IMR-90 (cell line): ENCODE data around the gene ZNF565. TPM values are rescaled to one million over a fixed set of nuclear protein-coding genes. Genes with fewer than 3 reads are reported as not detected.

Source experiments
- ATAC-seq: fragments of 200-7000 bp; cut with Tn5 transposase; 2 replicates; pipeline ENCODE4 v1.9.1; 2020; ENCODE audit warnings: low read depth, mild to moderate bottlenecking, moderate library complexity
- BruUV-seq: library from RNA; stranded (reverse); fragments of 400-500 nt; replicated peaks from 2 replicates; lab custom pipeline; 2021; lab: Mats Ljungman, UMichigan
- CTCF ChIA-PET: fragments of 300-600 bp; formaldehyde crosslinking; extraction: SDS; loops from one replicate; lab custom pipeline; 2021; ENCODE audit warnings: antibody characterized with exemption; lab: Yijun Ruan, JAX
- POLR2A ChIA-PET: fragments of 300-600 bp; sonication (Branson Sonifier 250); formaldehyde crosslinking; loops from one replicate; lab custom pipeline; 2022; ENCODE audit warnings: antibody characterized with exemption; ENCODE audit not compliant: unreplicated experiment; lab: Charles Lee
- DNase-seq: peaks from one replicate; pipeline ENCODE4 v3.0.0; 2013
- H2AFZ ChIP-seq: replicated peaks from 2 replicates; pipeline ENCODE3; 2013; ENCODE audit warnings: low read length, mild to moderate bottlenecking; ENCODE audit not compliant: poor library complexity
- H2AK5ac ChIP-seq: 2 replicates; pipeline ENCODE4 v1.6.1; 2013; ENCODE audit warnings: low read depth, low read length, inconsistent platforms
- H2AK9ac ChIP-seq: replicated peaks from 2 replicates; pipeline ENCODE3; 2013; ENCODE audit warnings: mild to moderate bottlenecking, low read depth, low read length, moderate library complexity; ENCODE audit not compliant: poor library complexity
- H2BK120ac ChIP-seq: 2 replicates; pipeline ENCODE4 v1.6.1; 2013; ENCODE audit warnings: low read depth, low read length, inconsistent platforms
- H2BK15ac ChIP-seq: 3 replicates; pipeline ENCODE4 v1.6.1; 2013; ENCODE audit warnings: low read depth, low read length, inconsistent platforms
- H2BK20ac ChIP-seq: 2 replicates; pipeline ENCODE4 v1.6.1; 2013; ENCODE audit warnings: low read depth, mild to moderate bottlenecking, inconsistent platforms, low read length, moderate library complexity
- H2BK5ac ChIP-seq: 2 replicates; pipeline ENCODE4 v1.6.1; 2013; ENCODE audit warnings: mild to moderate bottlenecking, low read depth, low read length, inconsistent platforms; ENCODE audit not compliant: poor library complexity, severe bottlenecking
- H3K14ac ChIP-seq: replicated peaks from 2 replicates; pipeline ENCODE4 v1.6.1; 2013; ENCODE audit warnings: low read depth, low read length, inconsistent platforms
- H3K18ac ChIP-seq: 2 replicates; pipeline ENCODE4 v1.6.1; 2013; ENCODE audit warnings: low read depth, low read length, control low read depth
- H3K23ac ChIP-seq: 2 replicates; pipeline ENCODE4 v1.6.1; 2013; ENCODE audit warnings: low read depth, low read length, inconsistent platforms
- H3K27ac ChIP-seq: 2 replicates; pipeline ENCODE4 v1.5.1; 2013; ENCODE audit warnings: mild to moderate bottlenecking, control low read depth, low read length; ENCODE audit not compliant: insufficient read depth
- H3K27me3 ChIP-seq: 2 replicates; pipeline ENCODE4 v1.6.1; 2013; ENCODE audit warnings: low read length; ENCODE audit not compliant: control insufficient read depth, insufficient read depth
- H3K36me3 ChIP-seq: 2 replicates; pipeline ENCODE4 v1.6.1; 2013; ENCODE audit warnings: low read length, mixed read lengths; ENCODE audit not compliant: control insufficient read depth, insufficient read depth
- H3K4ac ChIP-seq: 2 replicates; pipeline ENCODE4 v1.6.1; 2013; ENCODE audit warnings: low read depth, low read length, inconsistent platforms
- H3K4me1 ChIP-seq: 2 replicates; pipeline ENCODE4 v1.6.1; 2013; ENCODE audit warnings: low read length, mixed read lengths; ENCODE audit not compliant: control insufficient read depth, insufficient read depth
- H3K4me2 ChIP-seq: 2 replicates; pipeline ENCODE4 v1.6.1; 2013; ENCODE audit warnings: low read depth, mild to moderate bottlenecking, control low read depth, low read length, moderate library complexity
- H3K4me3 ChIP-seq: 2 replicates; pipeline ENCODE4 v1.5.1; 2013; ENCODE audit warnings: low read depth, mild to moderate bottlenecking, control low read depth, low read length, moderate library complexity; ENCODE audit not compliant: insufficient read depth
- H3K56ac ChIP-seq: 2 replicates; pipeline ENCODE4 v1.6.1; 2013; ENCODE audit warnings: low read length, inconsistent platforms; ENCODE audit not compliant: insufficient read depth; ENCODE audit errors: extremely low read depth
- H3K79me1 ChIP-seq, 2 experiments: 2 replicates each; pipeline ENCODE4 v1.6.1; 2013; ENCODE audit warnings: low read length in 2 of 2, inconsistent platforms in 1 of 2, low read depth in 1 of 2
- H3K9ac ChIP-seq: 2 replicates; pipeline ENCODE4 v1.6.1; 2013; ENCODE audit warnings: low read depth, low read length, control low read depth
- H3K9me1 ChIP-seq: 2 replicates; pipeline ENCODE4 v1.6.1; 2013; ENCODE audit warnings: low read length, inconsistent platforms; ENCODE audit not compliant: insufficient read depth
- H3K9me3 ChIP-seq: 2 replicates; pipeline ENCODE4 v1.6.1; 2013; ENCODE audit warnings: low read length; ENCODE audit not compliant: control insufficient read depth, insufficient read depth
- H4K20me1 ChIP-seq: 2 replicates; pipeline ENCODE4 v1.6.1; 2013; ENCODE audit warnings: low read length, inconsistent platforms; ENCODE audit not compliant: insufficient read depth
- H4K5ac ChIP-seq: 2 replicates; pipeline ENCODE4 v1.6.1; 2013; ENCODE audit warnings: mild to moderate bottlenecking, low read depth, low read length, control low read depth
- H4K8ac ChIP-seq, 2 experiments: 2 replicates each; pipeline ENCODE4 v1.6.1; 2013; ENCODE audit warnings: low read depth in 2 of 2, low read length in 2 of 2, control low read depth in 1 of 2, inconsistent platforms in 1 of 2
- H4K91ac ChIP-seq: 2 replicates; pipeline ENCODE4 v1.6.1; 2013; ENCODE audit warnings: low read depth, low read length, inconsistent platforms; ENCODE audit not compliant: insufficient read depth
- MAZ ChIP-seq: IDR thresholded peaks from 2 replicates; pipeline ENCODE4 v1.6.1; 2012; ENCODE audit warnings: low read depth, mild to moderate bottlenecking, low read length, improper control_type of control experiment, moderate library complexity, borderline replicate concordance
- USF2 ChIP-seq: fragments of 150-350 bp; IDR thresholded peaks from 2 replicates; pipeline ENCODE4 v1.6.1; 2017; ENCODE audit warnings: mild to moderate bottlenecking, antibody characterized with exemption, low read length, low read depth
- WGBS, 2 experiments: methylation state at CpG; one replicate each; pipeline versions ENCODE4 v1.1.5 to v1.1.7; 2013; ENCODE audit warnings: missing lambda C conversion rate in 2 of 2; ENCODE audit not compliant: insufficient read length in 1 of 2; ENCODE audit errors: extremely low coverage in 2 of 2; 5-methylcytosine and 5-hydroxymethylcytosine counted together
- dilution Hi-C: fragments of 300-500 bp; cut with HindIII; formaldehyde crosslinking; loops from one replicate; pipeline ENCODE4 v1.14.3; 2018; ENCODE audit warnings: low sequenced_read_pairs; ENCODE audit not compliant: unreplicated experiment
- in situ Hi-C: fragments of 300-500 bp; cut with MboI; formaldehyde crosslinking; loops from 3 replicates; pipeline ENCODE4 v1.14.3; 2019; ENCODE audit warnings: low sequenced_read_pairs, inconsistent platforms, mixed read lengths
- intact Hi-C: fragments of 100-400 bp; cut with micrococcal nuclease; formaldehyde crosslinking; loops from 2 replicates; pipeline ENCODE4 v1.10.0; 2022
- polyA plus RNA-seq, 3 experiments: library from polyadenylated mRNA; depleted of rRNA; stranded (reverse); fragments of >200 nt; gene quantifications; 2 replicates each; pipeline ENCODE4 v1.2.3, GENCODE V29; 2012; ENCODE audit warnings: low replicate concordance in 1 of 3
- total RNA-seq: library from RNA; depleted of rRNA; stranded (reverse); fragments of >200 nt; gene quantifications from 2 replicates; pipeline ENCODE4 v1.2.3, GENCODE V29; 2012

ZNF565 gene
- total and polyA plus RNA-seq, 2 of the 4 experiments (the other 2 are of a cell fraction), result 2.3 to 7.5 TPM

- intact Hi-C loops (loop anchor here (2.0 kb wide), 1 partner anchor 26 kb away; the partner anchor contains the start of genes POLR2I and TBCB), in situ Hi-C loops (no loop called here), dilution Hi-C loops (no loop called here)
- H3K9me1 ChIP-seq, result peaks cover 9% of the 10 kb centered on the region
- peak overlapping the region; percentile 93 for H4K91ac ChIP-seq
- H3K14ac ChIP-seq, result peak overlapping the region; percentile 98
- H3K27ac ChIP-seq, result peak overlapping the region; percentile 95
- ChIA-PET POLR2A (no interaction called here), CTCF (interaction anchor here (1.4 kb wide), 1 partner anchor 11 kb away, joined by 3 read pairs; no protein-coding TSS in a partner anchor)
- H3K23ac ChIP-seq, result peak overlapping the region; percentile 96
- peak overlapping the region; percentile 99 for H3K4ac ChIP-seq
- BruUV-seq, result TSS peak; percentile 86
- H3K4me3 ChIP-seq, result peak overlapping the region; percentile 96
- H2AK9ac ChIP-seq, result peak overlapping the region; percentile 100
- peak overlapping the region; percentile 74 for H3K4me2 ChIP-seq
- peak overlapping the region; percentile 99 for H3K9ac ChIP-seq
- H3K9me3 ChIP-seq, result no peaks in the 10 kb centered on the region
- peak overlapping the region; percentile 87 for H2AK5ac ChIP-seq
- WGBS, 2 experiments, result 0% methylated on average over 7 of the region's 31 CpGs; no CpG with 5 or more reads in 1 of the 2 experiments
- peak overlapping the region; percentile 59; the same call in 1 of the 3 replicates for H2BK15ac ChIP-seq
- peaks cover 25% of the 10 kb centered on the region for H3K36me3 ChIP-seq
- TF ChIP-seq MAZ (peak; percentile 31; the same call in 1 of the 2 replicates), USF2 (no peak)
- peak overlapping the region; percentile 96 for H2AFZ ChIP-seq
- H2BK120ac ChIP-seq, result peak overlapping the region; percentile 63
- ATAC-seq, result peak; percentile 21
- H3K56ac ChIP-seq, result peak overlapping the region; percentile 94
- peak overlapping the region; percentile 92 for H2BK5ac ChIP-seq
- H3K18ac ChIP-seq, result peak overlapping the region; percentile 84
- no peak overlapping the region for H2BK20ac ChIP-seq
- H4K5ac ChIP-seq, result peak overlapping the region; percentile 91
- H4K20me1 ChIP-seq, result peaks cover 27% of the 10 kb centered on the region
- peak overlapping the region; percentile 93 to 94 for H4K8ac ChIP-seq
- peaks cover 32 to 45% of the 10 kb centered on the region in 2 experiments for H3K79me1 ChIP-seq
- peaks cover 10% of the 10 kb centered on the region for H3K4me1 ChIP-seq
- no peaks in the 10 kb centered on the region for H3K27me3 ChIP-seq
- DNase-seq, result peak; percentile 52
Measured at GRCh38 chr19:36140304-36141038, 74.0 kb downstream of the ZNF565 start.
